Epithelial cell of prostate (primary cell): ENCODE results near the gene CFC1B.
"Not testable (repeated sequence)": the region's sequence is repeated elsewhere in the genome, so short reads cannot be mapped to it uniquely, and the experiment has no call there.

Experiments
- DNase-seq: peaks from one replicate; pipeline ENCODE4 v3.0.0-alpha.2; 2011; ENCODE audit warnings: low read depth, low spot score
- H3K27ac ChIP-seq: fragments of 450-650 bp; 2 replicates; pipeline ENCODE4 v1.5.1; 2017; ENCODE audit warnings: mild to moderate bottlenecking

The CFC1B gene

DNA sequence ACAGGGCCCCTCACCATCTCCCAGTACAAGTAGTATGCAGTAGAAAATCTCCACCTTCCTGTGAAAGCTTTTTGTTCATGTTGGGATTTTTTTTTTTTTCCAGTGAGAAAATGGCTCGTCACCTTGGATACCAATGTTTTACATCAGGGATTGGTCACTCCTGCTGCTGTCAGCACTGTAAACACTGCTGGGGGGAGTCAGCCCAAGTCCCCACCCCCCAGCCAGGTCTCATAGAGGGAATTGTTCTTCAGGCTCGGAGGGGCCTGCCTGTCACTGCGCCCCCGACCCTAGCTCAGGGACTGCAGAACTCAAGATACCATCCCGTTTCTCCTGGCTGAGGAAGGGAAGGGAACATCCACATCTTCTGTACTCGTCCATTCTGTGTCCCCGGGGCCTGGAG, at the start of gene CFC1B:
Gene CFC1B (plus strand): TSS at position 231 of the 400 bp plus-strand sequence. CDS start 263 bp downstream, outside the sequence.
- not testable (repeated sequence) for H3K27ac ChIP-seq, DNase-seq

- not testable (repeated sequence) for DNase-seq, H3K27ac ChIP-seq
Measured at GRCh38 chr2:130491073-130491472, 29.9 kb upstream of the CFC1B start.

DNA sequence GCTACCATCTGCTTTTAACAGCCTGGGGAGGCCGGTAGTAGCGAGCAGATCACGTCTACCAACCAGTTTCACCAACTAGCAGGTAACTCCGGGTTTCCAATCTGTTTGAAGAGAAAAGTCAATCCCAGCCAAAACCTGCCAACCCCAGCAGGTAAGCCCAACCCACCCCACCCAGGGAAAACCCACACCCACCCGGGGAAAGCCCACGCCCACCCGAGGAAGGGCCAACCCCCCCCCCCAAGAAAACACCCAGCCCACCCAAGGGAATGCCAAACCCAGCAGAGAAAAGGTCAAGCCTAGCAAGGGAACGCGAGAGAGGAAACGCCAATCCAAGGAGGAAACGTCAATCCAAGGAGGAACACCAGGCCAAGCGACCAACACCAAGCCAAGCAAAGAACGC, 11.8 kb upstream of the CFC1B start, which contains the start of gene POTEI:
Gene POTEI (minus strand): TSS at position 101 of the 400 bp plus-strand sequence. CDS start 93 bp downstream, at position 8.
- not testable (repeated sequence) for DNase-seq, H3K27ac ChIP-seq

GRCh38 chr2:130510807-130511746, 9.9 kb upstream of the CFC1B start:
- DNase-seq, H3K27ac ChIP-seq: not testable (repeated sequence)

DNA sequence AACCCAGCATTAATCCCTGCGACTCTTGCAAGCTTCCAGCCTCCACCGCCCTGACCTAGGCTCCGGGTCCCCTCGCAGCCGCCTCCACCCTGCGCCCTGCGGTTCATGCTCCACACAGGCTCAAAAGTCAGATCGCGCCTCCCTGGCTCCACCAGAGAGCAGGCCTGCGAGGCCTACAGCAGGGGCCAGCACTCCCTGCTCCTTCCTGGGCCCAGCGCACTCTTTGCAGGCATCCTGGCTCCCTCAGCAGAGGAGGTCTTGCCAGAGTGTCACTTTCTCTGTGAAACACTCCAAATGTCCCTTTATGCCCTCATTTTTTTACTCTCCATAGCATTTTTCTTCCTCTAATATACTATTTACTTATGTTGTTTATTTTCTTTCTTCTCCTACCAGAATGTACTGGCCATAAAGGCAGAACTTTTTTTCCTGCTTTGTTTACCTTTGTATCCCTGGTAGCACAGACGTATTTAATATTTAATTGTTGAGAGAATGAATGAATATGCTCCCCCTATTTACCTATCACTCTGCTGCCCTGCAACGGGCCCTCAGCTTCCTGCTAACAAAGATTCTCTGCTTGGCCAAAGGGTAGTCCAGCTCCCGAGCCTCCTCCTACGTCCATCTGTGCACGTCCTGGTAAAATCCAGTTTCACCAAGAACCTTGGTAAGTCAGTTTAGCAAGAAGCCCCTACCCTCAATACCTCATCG, 9.1 kb upstream of the CFC1B start:
- not testable (repeated sequence) for DNase-seq, H3K27ac ChIP-seq

DNA sequence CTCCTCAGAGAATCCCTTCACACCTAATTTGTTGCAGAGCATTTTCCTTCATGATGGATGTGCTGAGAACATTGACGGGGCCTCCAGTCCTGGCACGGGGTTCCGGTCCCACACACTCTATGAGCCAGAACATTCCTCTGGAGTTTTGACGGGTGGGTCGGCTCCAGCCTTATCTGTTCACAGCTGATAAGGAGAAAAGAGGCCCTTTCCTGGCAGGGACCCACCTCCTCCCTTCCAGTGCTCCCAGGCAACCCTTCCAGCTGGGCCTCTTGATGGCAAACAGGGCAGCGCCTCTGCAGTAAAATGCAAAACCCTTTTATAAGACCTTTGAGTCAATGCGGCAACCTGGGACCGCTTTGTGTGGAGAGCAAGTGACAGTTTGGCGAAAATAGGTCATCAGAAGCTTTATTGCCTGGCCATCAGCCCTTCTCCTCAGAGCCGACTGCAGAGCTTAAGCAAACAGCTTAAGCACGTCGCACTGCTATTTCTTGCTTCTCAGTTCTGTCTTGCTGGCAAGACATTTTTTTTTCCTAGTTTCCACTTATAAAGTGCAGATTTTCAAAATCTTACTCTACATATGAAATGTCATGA, 2.4 kb upstream of the CFC1B start:
- H3K27ac ChIP-seq, DNase-seq: not testable (repeated sequence)

GRCh38 chr2:130522390-130522789, 1.4 kb downstream of the CFC1B start:
- H3K27ac ChIP-seq, DNase-seq: not testable (repeated sequence)

GRCh38 chr2:130527365-130527967, 6.4 kb downstream of the CFC1B start:
- not testable (repeated sequence) for DNase-seq, H3K27ac ChIP-seq

DNA sequence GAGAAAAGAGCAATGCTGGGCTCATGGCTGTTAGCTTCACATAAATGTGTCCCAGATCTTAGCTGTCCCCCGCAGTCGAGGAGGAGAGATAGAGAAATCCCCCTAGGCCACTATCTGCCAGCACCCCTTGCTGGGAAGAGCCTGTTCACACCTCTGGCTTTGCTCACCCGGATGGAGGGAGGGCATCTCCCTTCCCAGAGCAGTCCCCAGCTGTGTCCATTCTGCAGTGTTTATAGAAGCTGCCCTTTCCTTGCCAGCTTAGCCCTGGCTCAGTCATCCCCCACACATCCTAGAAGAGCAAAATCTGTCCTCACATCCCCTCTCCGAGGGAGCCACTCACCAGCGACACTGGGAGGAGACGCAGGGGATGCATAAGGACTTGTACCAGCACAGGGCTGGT, 8.5 kb downstream of the CFC1B start:
- not testable (repeated sequence) for DNase-seq, H3K27ac ChIP-seq

- DNase-seq, result not testable (repeated sequence)
Measured at GRCh38 chr2:130530212-130530611, 9.2 kb downstream of the CFC1B start.

GRCh38 chr2:130531225-130531624, 10.2 kb downstream of the CFC1B start:
- not testable (repeated sequence) for DNase-seq

More at GRCh38 chr2:130530212-130530611, 9.2 kb downstream of the CFC1B start:
- not testable (repeated sequence) for H3K27ac ChIP-seq

GRCh38 chr2:130531672-130532071, 10.7 kb downstream of the CFC1B start:
- H3K27ac ChIP-seq, DNase-seq: not testable (repeated sequence)

More at GRCh38 chr2:130531225-130531624, 10.2 kb downstream of the CFC1B start:
- not testable (repeated sequence) for H3K27ac ChIP-seq

DNA sequence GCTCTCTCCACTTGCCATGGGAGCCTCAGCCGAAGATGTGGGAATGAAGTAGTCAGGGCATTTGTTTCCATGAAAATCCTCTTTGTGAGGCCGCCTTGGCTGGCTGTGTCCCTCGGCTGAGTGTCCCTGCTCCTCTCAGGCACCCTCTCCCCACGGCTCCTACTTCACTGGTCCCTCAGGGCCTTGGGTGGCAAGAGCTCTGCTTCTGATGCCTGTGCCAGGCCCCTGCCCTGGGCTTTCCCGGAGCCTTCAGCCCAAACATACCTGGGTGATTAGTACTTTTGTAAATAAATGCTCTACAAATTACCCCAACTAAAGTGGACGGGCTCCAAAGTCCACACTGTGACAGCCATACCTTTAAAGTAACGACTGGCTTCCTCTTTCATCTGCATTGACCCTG, 15.6 kb downstream of the CFC1B start:
- DNase-seq, H3K27ac ChIP-seq: not testable (repeated sequence)

- DNase-seq, H3K27ac ChIP-seq: not testable (repeated sequence)
Measured at GRCh38 chr2:130538271-130538670, 17.2 kb downstream of the CFC1B start.

DNA sequence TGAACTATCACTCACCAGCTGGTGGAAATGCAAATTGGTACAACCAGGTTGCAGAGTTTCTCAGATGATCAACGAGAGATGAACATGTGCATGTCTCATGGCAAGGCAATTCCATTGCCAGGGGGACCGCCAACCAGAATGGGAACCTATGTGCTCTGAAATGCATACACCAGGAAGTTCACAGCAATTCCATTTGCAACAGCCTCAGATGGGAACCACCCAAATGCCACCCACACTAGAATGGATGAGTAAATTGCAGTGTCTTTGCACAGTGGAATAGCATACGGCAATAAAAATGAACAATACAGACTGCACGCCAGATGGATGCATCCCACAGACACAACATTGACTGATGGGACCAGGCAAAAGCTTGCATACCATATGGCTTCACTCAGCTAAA, 21.8 kb downstream of the CFC1B start:
- not testable (repeated sequence) for H3K27ac ChIP-seq, DNase-seq

GRCh38 chr2:130543785-130544528, 22.9 kb downstream of the CFC1B start:
- H3K27ac ChIP-seq, DNase-seq: not testable (repeated sequence)

GRCh38 chr2:130544978-130545377, 24.0 kb downstream of the CFC1B start:
- DNase-seq, H3K27ac ChIP-seq: not testable (repeated sequence)

- DNase-seq, H3K27ac ChIP-seq: not testable (repeated sequence)
Measured at GRCh38 chr2:130548418-130548817, 27.4 kb downstream of the CFC1B start.

DNA sequence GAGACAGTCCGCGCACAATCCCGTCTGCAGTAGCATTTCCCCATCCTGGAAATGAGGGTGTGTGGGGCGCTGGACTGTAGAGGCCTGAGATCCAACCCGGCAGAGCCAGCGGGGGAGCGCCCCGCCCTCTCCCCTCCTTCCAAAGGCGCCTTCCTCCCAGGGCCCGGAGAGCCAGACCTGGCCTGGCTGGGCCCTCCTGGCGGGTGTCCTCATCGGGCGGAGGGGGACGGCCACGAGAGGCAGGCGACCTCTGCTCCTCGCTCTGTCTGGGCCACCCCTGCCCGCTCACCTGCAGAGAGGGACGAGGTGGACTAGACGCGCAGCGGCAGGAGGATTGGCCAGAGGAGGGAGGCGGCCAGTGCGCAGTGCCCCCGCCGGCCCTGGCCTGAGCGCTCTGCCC, 28.5 kb downstream of the CFC1B start:
- not testable (repeated sequence) for H3K27ac ChIP-seq, DNase-seq
